Bone marrow (tissue), 2 donors: Measurements from ENCODE around the gene KANSL3.

Experiments
- DNase-seq, 2 donors: peaks; one replicate each; lab custom pipeline; 2025; lab: John Stamatoyannopoulos, UW

Gene KANSL3

GRCh38 chr2:96604104-96604503, 34.0 kb downstream of the KANSL3 start:
- DNase-seq = no peak

GRCh38 chr2:96602330-96602823, 35.7 kb downstream of the KANSL3 start:
- DNase-seq = no peak

GRCh38 chr2:96601382-96602292, 36.5 kb downstream of the KANSL3 start:
- DNase-seq = peak in 1 of 2 donors; percentile 58

- DNase-seq = no peak
Measured at GRCh38 chr2:96599941-96600340, 38.2 kb downstream of the KANSL3 start.

GRCh38 chr2:96596596-96596995, 41.5 kb downstream of the KANSL3 start:
- DNase-seq = no peak

GRCh38 chr2:96594691-96595152, 43.4 kb downstream of the KANSL3 start:
- DNase-seq = peak in 1 of 2 donors; percentile 20

- no peak for DNase-seq
Measured at GRCh38 chr2:96594282-96594681, 43.8 kb downstream of the KANSL3 start.

GRCh38 chr2:96591494-96591893, 46.6 kb downstream of the KANSL3 start:
- DNase-seq = no peak

- no peak for DNase-seq
Measured at GRCh38 chr2:96591054-96591453, 47.1 kb downstream of the KANSL3 start.

GRCh38 chr2:96587843-96588242, 50.3 kb downstream of the KANSL3 start:
- DNase-seq = no peak

- no peak for DNase-seq
Measured at GRCh38 chr2:96584017-96584416, 54.1 kb downstream of the KANSL3 start.

- DNase-seq = no peak
Measured at GRCh38 chr2:96580771-96581170, 57.3 kb downstream of the KANSL3 start.

- DNase-seq = no peak
Measured at GRCh38 chr2:96579422-96579821, 58.7 kb downstream of the KANSL3 start.

GRCh38 chr2:96578731-96579130, 59.4 kb downstream of the KANSL3 start:
- no peak for DNase-seq

GRCh38 chr2:96577501-96577900, 60.6 kb downstream of the KANSL3 start:
- no peak for DNase-seq

- DNase-seq = no peak
Measured at GRCh38 chr2:96575785-96576456, 62.2 kb downstream of the KANSL3 start.

GRCh38 chr2:96574364-96574763, 63.7 kb downstream of the KANSL3 start:
- no peak for DNase-seq

GRCh38 chr2:96568094-96568493, 70.0 kb downstream of the KANSL3 start:
- DNase-seq = no peak

GRCh38 chr2:96565111-96565510, 73.0 kb downstream of the KANSL3 start:
- no peak for DNase-seq

- DNase-seq = no peak
Measured at GRCh38 chr2:96564563-96564962, 73.5 kb downstream of the KANSL3 start.

- DNase-seq = no peak
Measured at GRCh38 chr2:96564026-96564425, 74.1 kb downstream of the KANSL3 start.

- DNase-seq = no peak
Measured at GRCh38 chr2:96558485-96558884, 79.6 kb downstream of the KANSL3 start.

- no peak for DNase-seq
Measured at GRCh38 chr2:96558061-96558460, 80.1 kb downstream of the KANSL3 start.
